SKM-1 treated with dmso at 0.1 percent for 144 hours (cell line): ENCODE results near the gene BROX.
A peak's percentile ranks its signal among the peaks of the same experiment; 100 is the strongest.

Experiments
- DNase-seq: peaks from one replicate; lab custom pipeline; 2025; ENCODE audit not compliant: unreplicated experiment; lab: John Stamatoyannopoulos, UW

BROX gene

DNA sequence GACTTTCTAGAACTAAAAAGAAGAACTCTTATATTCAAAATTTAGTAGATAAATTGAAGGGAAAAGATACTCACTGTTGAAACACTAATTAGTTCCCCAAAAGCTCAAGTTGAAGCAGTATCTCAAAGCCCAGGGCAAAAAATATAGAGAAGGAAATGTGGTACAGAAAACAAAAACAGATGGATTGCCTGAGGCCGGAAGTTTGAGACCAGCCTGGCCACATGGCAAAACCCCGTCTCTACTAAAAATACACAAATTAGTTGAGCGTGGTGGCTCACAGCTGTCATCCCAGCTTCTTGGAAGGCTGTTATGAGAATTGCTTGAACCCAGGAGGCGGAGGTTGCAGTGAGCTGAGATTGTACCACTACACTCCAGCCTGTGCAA, 60.6 kb downstream of the BROX start:
- DNase-seq, result peak; percentile 96

DNA sequence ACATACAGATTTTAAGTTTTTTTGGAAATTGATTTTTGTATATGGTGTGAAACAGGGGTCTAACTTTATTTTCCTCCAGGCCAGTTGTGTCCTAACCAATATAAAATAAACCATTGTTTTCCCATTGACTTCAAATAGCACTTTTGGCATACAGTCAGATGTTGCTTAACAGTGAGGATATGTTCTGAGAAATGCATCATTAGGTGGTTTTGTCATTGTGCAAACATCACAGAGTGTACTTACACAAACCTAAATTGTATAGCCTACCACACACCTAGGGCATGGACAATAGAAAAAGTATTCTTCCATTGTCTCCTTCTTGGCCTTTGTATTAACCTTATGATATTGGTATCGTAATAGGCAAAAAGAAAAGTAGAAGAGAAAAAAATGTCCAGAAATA, 65.1 kb downstream of the BROX start:
- DNase-seq, result peak; percentile 8

DNA sequence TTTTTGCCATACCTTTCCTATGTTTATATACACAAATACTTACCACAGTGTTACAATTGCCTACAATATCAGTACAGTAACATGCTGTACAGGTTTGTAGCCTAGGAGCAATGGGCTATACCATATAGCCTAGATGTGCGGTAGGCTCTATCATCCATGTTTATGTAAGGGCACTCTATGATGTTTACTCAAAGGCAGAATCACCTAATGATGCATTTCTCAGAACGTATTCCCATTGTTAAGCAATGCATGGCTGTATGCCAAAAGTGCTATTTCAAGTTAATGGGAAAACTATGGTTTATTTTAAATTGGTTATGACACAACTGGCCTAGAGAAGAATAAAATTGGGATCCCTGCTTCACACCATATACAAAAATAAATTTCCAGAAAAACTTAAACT, 65.6 kb downstream of the BROX start:
- no peak for DNase-seq

DNA sequence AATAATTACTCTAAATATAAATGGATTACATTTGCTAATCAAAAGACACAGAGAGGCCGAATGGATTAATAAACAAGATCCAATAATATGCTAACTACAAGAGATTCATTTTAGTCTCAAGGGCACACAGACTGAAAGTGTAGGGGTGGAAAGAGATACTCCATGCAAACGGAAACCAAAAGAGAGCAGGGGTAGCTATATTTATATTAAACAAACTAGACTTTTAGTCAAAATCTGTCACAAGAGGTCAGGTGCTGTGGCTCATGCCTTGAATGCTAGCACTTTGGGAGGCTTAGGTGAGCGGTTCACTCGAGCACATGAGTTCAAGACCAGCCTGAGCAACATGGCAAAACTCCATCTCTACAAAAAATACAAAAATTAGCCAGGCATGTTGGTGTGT, 68.9 kb downstream of the BROX start:
- DNase-seq, result no peak

DNA sequence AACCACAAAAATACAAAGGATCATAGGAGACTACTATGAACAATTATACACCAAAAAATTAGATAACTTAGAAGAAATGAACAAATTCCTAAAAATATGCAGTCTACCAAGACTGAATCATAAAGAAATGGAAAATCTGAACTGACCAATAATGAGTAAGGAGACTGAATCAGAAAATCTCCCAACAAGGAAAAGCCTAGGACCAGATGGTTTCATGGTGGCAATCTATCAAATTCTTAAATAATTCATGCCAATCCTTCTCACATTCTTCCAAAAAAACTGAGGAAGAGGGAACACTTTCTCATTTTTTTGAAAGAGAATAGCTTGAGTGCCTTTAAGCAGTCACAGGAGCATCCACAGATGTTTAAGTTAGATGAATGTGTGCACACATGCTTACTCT, 70.7 kb downstream of the BROX start:
- DNase-seq, result no peak

DNA sequence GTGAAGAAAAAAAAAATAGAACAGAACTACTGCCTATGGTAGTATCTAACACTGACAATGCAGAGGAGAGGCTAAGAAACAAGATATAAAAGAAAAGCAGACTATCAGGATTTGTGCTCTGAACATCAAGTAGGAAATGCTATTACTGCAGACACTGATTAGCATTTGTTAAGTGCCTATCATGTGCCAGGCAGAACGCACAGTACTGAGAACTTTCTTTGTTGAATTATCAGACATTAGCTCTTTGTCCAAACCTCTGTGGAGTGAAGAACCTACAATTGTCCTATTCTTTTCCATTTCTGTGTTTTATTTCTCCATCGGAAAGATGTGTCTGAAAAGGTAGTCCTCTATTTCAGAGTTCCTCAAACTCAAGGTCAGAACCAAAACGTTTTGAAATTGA, 72.0 kb downstream of the BROX start:
- DNase-seq, result no peak
